Measurements from ENCODE around the gene C17orf78. TPM values are rescaled to one million over a fixed set of nuclear protein-coding genes. Genes with fewer than 3 reads are reported as not detected.

C17orf78 gene
- total and polyA plus RNA-seq, 2 of the 8 experiments (the other 6 are each of a cell fraction or from before 2014, with no cell fraction given): not detected

GRCh38 chr17:37400505-37400904, 24.7 kb downstream of the C17orf78 start:
- H3K4ac ChIP-seq (replicated peaks; ENCODE audit: insufficient read length, low read depth, low read length): no peak overlapping the region
- no peak overlapping the region for H3K56ac ChIP-seq (replicated peaks; ENCODE audit: insufficient read length, low read depth, low read length)
- ChIA-PET CTCF (ENCODE audit: partially characterized antibody) (interaction anchor here (1.3 to 1.6 kb wide), 2 partner anchors 13 to 27 kb away, joined by 4 to 6 read pairs; no protein-coding TSS in a partner anchor), POLR2A (ENCODE audit: partially characterized antibody) (interaction anchor here (0.7 to 1.9 kb wide), 2 partner anchors 11 to 41 kb away, joined by 3 to 5 read pairs; no protein-coding TSS in a partner anchor)
- no peak overlapping the region for H2BK12ac ChIP-seq (ENCODE audit: low read depth, low read length)
- H2BK20ac ChIP-seq (ENCODE audit: low read length): no peak overlapping the region
- no peak overlapping the region for H2AFZ ChIP-seq (ENCODE audit: low read length)
- H3K9ac ChIP-seq (replicated peaks in 1 of 4; ENCODE audit: extremely low read depth in 1 of 4, low read depth in 3 of 4, low read length in 3 of 4): no peak overlapping the region
- no peaks in the 10 kb centered on the region; a peak in 1 of 4 replicates for H3K79me2 ChIP-seq (ENCODE audit: control insufficient read depth in 1 of 2, insufficient read depth in 2 of 2, low read length in 2 of 2)
- no peak overlapping the region for H4K8ac ChIP-seq (ENCODE audit: extremely low read depth, insufficient read depth, low read length)
- H2BK15ac ChIP-seq (ENCODE audit: low read length): no peak overlapping the region
- no peak for FAIRE-seq
- 0 out of 7 replicates have a peak, but pooled peaks cover 0 to 2% (median 0%) of the 10 kb centered on the region in 4 experiments for H3K4me1 ChIP-seq (replicated peaks in 1 of 4; ENCODE audit: control insufficient read depth in 3 of 4, insufficient read depth in 4 of 4, low read length in 3 of 4)
- no peak overlapping the region for H3K18ac ChIP-seq (ENCODE audit: extremely low read depth, low read length)
- no peak overlapping the region for H3K14ac ChIP-seq (ENCODE audit: insufficient read length)
- DNase-seq (ENCODE audit: low read depth in 1 of 2, low spot score in 2 of 2): no peak
- H3K79me1 ChIP-seq (ENCODE audit: low read depth, low read length): no peaks in the 10 kb centered on the region; the same call in 1 of the 2 replicates
- no peak overlapping the region for H3K23ac ChIP-seq (ENCODE audit: insufficient read length)
- H4K20me1 ChIP-seq (replicated peaks in 1 of 2; ENCODE audit: control insufficient read depth in 1 of 2, insufficient read depth in 2 of 2, low read length in 2 of 2): no peaks in the 10 kb centered on the region
- no peaks in the 10 kb centered on the region for H3K27me3 ChIP-seq (replicated peaks in 1 of 4; ENCODE audit: control insufficient read depth in 3 of 4, extremely low read depth in 1 of 4, insufficient read depth in 3 of 4, low read length in 3 of 4)
- H3K27ac ChIP-seq (ENCODE audit: low read depth, low read length): no peak overlapping the region
- no peak overlapping the region for H2BK120ac ChIP-seq (replicated peaks; ENCODE audit: low read depth, low read length)
- H2AK5ac ChIP-seq (ENCODE audit: low read depth, low read length): no peak overlapping the region
- H4K5ac ChIP-seq (ENCODE audit: insufficient read length, low read depth, low read length): no peak overlapping the region
- no peak overlapping the region for H3K4me3 ChIP-seq (ENCODE audit: extremely low read depth in 1 of 4, insufficient read depth in 2 of 4, low read depth in 3 of 4, low read length in 4 of 4)
- no peak overlapping the region for H3K4me2 ChIP-seq (ENCODE audit: insufficient read depth in 1 of 2, low read depth in 2 of 2, low read length in 2 of 2)
- no peaks in the 10 kb centered on the region for H3K9me3 ChIP-seq (ENCODE audit: insufficient read depth in 2 of 2, low read depth in 1 of 2, low read length in 1 of 2)
- H3K23me2 ChIP-seq (ENCODE audit: low read depth, low read length): no peaks in the 10 kb centered on the region
- H2BK5ac ChIP-seq (ENCODE audit: low read depth, low read length): no peak overlapping the region
- H4K91ac ChIP-seq (replicated peaks; ENCODE audit: insufficient read length, low read length): no peak overlapping the region
- no peaks in the 10 kb centered on the region for H3K36me3 ChIP-seq (ENCODE audit: control insufficient read depth in 2 of 4, insufficient read depth in 4 of 4, low read length in 3 of 4)
- TF ChIP-seq CBX5 (IDR thresholded peaks at IDR 0.05; ENCODE audit: low read depth, low read length): no peak
- TF ChIP-seq MAFK (IDR thresholded peaks at IDR 0.05; ENCODE audit: low read depth, low read length): no peak
- TF ChIP-seq EP300 (IDR thresholded peaks at IDR 0.05; ENCODE audit: borderline replicate concordance in 1 of 2, low read depth in 2 of 2, low read length in 2 of 2): no peak
- TF ChIP-seq, protein P1, sequence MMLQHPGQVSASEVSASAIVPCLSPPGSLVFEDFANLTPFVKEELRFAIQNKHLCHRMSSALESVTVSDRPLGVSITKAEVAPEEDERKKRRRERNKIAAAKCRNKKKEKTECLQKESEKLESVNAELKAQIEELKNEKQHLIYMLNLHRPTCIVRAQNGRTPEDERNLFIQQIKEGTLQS (IDR thresholded peaks at IDR 0.05; ENCODE audit: insufficient read depth, low read depth, low read length): no peak
- TF ChIP-seq RAD21 (IDR thresholded peaks at IDR 0.05 in 1 of 2, conservative IDR thresholded peaks at IDR 0.05 in 1 of 2; ENCODE audit: low read depth in 2 of 2, low read length in 2 of 2): no peak
- no peak for TF ChIP-seq ASH2L (IDR thresholded peaks at IDR 0.05; ENCODE audit: low read length)
- no peak for TF ChIP-seq SIX5 (IDR thresholded peaks at IDR 0.05; ENCODE audit: low read depth, low read length)
- no peak for TF ChIP-seq JUND (IDR thresholded peaks at IDR 0.05; ENCODE audit: low read length)
- TF ChIP-seq TBP (IDR thresholded peaks at IDR 0.05; ENCODE audit: low read depth, low read length): no peak
- no peak for TF ChIP-seq BRCA1 (IDR thresholded peaks at IDR 0.05; ENCODE audit: low read depth, low read length)
- TF ChIP-seq HDAC6 (IDR thresholded peaks at IDR 0.05; ENCODE audit: low read depth, low read length): no peak
- TF ChIP-seq CEBPB (IDR thresholded peaks at IDR 0.05; ENCODE audit: low read depth, low read length): no peak
- no peak for TF ChIP-seq SIN3A (conservative IDR thresholded peaks at IDR 0.05 in 1 of 2, IDR thresholded peaks at IDR 0.05 in 1 of 2; ENCODE audit: low read depth in 1 of 2, low read length in 2 of 2)
- no peak for TF ChIP-seq BACH1 (IDR thresholded peaks at IDR 0.05; ENCODE audit: low read length)
- TF ChIP-seq CHD2 (IDR thresholded peaks at IDR 0.05; ENCODE audit: low read length): no peak

All from H1 (cell line).